CD4-positive, alpha-beta T cell treated with Interleukin-6 at 100 ng/mL for 8 hours (primary cell): ENCODE results near the gene OR56B4.
"Not testable (repeated sequence)": the region's sequence is repeated elsewhere in the genome, so short reads cannot be mapped to it uniquely, and the experiment has no call there.

Experiments
- DNase-seq: peaks from one replicate; pipeline ENCODE4 v3.0.0-alpha.2; 2020; ENCODE audit warnings: mixed read lengths, low spot score

OR56B4 gene

DNA sequence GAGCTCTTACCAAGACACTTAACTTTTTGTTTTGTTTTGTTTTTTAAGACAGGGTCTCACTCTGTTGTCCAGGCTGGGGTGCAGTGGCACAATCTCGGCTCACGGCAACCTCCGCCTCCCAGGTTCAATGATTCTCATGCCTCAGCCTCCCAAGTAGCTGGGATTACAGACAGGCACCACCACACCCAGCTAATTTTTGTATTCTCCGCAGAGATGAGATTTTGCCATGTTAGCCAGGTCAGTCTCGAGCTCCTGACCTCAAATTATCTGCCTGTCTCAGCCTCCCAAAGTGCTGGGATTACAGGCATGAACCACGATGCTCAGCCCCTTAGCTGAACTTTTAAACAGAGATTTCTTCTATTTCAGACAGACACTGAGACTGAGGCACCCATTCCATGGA, at the start of gene OR56B4:
Gene OR56B4, plus strand, starts transcription at position 301 of the 400 bp plus-strand sequence. Its CDS starts 95 bp downstream, at position 396.
- not testable (repeated sequence) for DNase-seq

DNA sequence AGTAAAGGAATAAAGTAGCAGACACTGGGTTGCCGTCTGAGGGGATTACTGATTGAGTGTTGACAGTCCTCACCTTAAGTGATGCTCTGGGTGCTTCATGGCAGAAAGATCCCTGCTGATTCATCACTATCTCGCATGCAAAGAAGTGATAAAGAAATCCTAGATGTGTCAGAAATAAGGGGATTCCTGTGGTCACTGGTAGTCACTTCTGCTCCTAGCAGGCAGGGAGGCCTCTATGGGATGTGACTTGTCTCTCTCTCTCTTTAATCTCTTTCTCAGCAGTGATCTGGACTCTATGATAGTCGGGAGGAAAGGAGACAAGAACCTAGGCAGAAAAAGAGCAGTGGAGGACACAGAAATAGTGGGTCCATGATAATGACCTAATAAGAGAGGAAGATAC, 46.0 kb upstream of the OR56B4 start:
- DNase-seq: no peak

GRCh38 chr11:6062691-6063358, 44.7 kb upstream of the OR56B4 start:
- DNase-seq: no peak

DNA sequence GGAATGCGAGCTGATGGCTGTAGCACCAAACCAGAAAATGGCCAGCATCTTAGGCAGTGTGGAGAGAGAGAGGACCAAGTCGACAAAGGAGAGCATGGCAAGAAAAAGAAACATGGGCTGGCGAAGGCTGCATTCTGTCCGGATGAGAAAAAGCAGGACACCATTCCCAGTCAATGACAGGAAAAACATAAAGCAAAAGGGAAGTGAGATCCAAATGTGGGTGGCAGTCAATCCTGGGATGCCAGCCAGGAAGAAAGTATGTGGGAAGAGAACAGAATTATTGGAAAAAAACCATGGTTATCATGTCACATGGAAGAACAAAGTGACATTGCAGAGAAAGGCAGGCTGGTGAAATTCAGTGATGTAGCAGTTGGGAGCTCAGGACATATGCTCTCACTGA, 40.0 kb upstream of the OR56B4 start:
- no peak for DNase-seq

- not testable (repeated sequence) for DNase-seq
These were observed 31.0 kb upstream of the OR56B4 start for GRCh38 chr11:6076443-6076842.

GRCh38 chr11:6077723-6078122, 29.8 kb upstream of the OR56B4 start:
- no peak for DNase-seq

- no peak for DNase-seq
These were observed 28.0 kb upstream of the OR56B4 start for GRCh38 chr11:6079463-6079862.

- DNase-seq: no peak
These were observed 24.4 kb upstream of the OR56B4 start for GRCh38 chr11:6083129-6083528.

GRCh38 chr11:6084587-6084986, 22.9 kb upstream of the OR56B4 start:
- DNase-seq: no peak

GRCh38 chr11:6094186-6094585, 13.3 kb upstream of the OR56B4 start:
- DNase-seq: no peak

DNA sequence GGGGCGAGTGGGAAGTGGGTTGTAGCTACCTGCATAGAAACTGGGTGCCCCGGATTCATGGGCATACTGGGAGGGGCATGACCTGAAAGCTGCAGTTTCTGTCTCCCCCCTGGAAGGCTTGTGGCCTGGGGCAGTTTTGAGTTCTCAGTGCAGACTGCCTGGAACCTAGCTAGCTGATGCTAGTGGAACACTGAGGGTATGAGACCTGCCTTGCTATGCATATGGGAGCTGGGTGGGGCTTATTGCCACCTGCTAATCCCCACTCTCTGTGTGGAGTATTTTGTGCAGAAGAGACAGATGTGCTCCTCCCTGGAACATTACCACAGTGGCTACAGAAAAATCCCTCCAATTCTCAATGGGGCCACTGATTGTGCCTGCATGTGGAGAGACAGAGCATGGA, 11.7 kb upstream of the OR56B4 start:
- DNase-seq: no peak

GRCh38 chr11:6096417-6096816, 11.1 kb upstream of the OR56B4 start:
- no peak for DNase-seq

- DNase-seq: no peak
These were observed 7.9 kb upstream of the OR56B4 start for GRCh38 chr11:6099577-6099976.

DNA sequence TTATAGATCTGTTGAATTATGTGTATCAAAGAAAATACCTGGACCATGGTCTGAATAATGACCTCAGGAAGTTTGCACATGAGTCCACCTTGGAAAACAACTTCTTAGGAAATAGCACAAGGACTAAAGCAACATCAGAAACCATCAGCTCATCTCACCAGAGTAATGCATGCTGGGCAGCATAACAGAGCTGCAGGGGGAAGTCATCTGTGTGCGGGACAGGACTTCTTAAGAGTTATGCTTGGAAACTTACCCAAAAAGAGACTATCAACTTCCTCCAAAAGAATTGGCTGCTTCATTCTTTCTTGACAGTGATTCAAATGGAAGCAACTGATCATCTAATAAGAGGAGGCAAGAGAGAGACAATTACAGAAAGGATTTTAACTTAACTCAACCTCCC, 2.5 kb downstream of the OR56B4 start:
- no peak for DNase-seq

DNA sequence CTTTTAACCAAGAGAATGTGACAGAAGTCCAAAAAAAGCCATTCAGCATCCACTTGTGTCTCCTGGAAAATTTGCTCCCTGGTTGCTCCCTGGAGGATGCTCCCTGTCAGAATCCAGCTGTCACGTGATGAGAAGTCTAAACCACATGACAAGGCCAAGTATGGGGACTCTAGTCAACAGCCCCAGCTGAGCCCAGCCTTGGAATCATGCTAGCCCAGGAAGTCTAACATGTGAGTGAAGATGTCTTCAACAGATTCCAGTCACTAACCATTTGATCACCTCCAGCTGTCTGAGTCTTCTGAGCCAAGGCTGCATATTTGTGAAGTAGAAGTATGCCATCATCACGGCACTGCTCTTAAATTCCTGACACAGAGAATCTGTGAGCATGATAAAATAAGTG, 4.2 kb downstream of the OR56B4 start:
- DNase-seq: no peak

- no peak for DNase-seq
These were observed 9.2 kb downstream of the OR56B4 start for GRCh38 chr11:6116638-6117037.

DNA sequence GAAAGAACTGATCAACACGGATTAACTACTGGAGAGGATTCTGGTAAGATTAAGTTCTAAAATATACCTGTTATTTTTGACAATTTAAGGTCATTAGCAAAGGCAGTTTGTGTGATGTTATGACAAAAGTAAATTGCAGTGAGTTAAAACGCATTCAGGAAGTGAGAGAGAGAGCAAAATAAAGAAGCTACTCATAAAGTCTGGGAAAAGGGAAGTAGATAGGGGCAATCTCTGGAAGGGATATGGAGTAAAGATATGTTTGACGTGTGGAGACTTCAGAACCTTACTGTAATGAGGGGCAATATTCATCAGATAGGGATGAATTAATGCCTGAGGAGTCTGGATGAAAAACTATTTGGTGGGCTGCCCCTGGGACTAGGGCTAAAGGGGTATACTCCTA, 16.8 kb downstream of the OR56B4 start:
- DNase-seq: no peak

DNA sequence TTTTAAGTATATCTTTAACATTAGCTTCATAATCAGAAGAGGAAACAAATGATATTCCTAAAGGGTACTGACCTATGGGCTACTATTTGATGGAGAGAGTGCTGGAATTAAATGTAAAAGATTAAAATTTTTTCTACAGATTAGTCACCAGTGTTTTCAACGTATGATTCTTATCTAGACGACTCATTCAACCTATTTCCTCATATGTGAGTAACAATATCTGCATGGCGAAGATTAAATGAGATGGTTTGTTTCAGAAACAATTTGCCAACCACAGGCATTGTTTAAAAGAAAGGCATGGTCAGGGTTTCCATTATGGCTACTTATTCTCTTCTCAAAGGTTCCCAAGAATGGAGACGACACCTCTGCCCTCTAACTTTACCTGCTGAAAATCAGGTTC, 20.4 kb downstream of the OR56B4 start:
- no peak for DNase-seq

DNA sequence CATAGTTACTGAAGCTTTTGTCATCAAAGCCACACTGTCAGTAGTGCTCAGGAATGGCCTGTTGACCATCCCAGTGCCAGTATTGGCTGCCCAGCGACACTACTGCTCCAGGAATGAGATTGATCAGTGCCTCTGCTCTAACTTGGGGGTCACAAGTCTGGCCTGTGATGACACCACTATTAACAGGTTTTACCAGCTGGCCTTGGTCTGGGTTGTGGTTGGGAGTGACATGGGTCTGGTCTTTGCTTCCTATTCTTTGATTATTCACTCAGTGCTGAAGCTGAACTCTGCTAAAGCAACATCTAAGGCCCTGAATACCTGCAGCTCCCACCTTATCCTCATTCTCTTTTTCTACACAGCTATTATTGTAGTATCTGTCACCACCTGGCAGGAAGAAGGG, 21.5 kb downstream of the OR56B4 start:
- no peak for DNase-seq

DNA sequence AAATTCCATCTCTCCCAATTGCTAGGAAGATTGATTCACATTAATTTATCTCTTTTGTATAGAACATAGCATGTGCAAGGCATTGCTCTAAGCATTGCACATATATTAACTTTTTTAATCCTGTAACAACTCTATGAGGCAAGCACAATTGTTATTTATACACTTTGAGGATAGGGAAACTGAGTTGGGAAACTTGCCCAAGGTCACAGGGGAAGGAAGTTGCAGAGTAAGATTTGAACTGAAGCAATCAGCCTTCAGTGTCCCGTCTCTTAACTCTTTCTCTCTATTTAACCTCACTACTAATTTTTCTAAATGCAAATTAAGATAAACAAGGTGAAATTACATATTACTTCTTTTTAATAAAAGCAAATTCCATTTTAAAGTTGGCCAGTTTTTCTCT, 22.2 kb downstream of the OR56B4 start:
- no peak for DNase-seq

DNA sequence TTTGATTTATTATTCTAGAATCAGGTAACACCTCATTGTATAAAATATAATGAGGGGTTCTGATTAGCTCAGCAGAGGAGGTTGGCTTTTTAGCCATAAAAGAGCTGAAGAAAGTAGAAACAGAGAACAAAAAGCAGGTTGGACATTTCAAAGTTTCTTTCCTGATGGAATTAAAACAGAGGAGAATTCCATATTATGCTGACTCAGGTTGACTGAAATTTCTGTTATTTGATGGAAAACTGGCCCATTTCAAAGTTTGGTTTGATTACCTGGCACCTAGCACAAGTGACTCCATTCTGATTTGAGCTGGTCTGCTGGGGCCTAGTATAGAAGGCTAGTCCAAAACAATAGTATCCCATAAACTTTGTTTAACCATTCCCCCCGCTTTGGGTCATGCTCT, 24.9 kb downstream of the OR56B4 start:
- DNase-seq: no peak

- DNase-seq: not testable (repeated sequence)
These were observed 28.5 kb downstream of the OR56B4 start for GRCh38 chr11:6135936-6136335.

DNA sequence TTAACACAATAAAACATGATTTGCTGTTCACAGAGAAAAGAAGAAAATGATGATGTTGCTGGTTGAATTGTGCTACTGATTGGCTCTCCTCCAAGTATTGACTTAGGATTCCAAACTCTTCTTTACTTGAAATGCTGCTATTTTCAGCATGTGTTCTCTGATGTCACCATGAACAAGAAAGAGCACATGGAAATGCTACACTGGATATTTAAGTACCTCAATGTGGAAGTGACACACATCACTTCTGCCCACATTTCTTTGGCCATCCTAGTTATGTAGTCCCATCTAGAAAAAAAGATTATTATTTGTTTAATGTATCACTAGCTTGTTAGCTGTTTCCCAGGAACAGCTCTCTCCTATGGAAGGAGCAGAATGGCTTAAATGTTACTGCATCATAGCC, 35.5 kb downstream of the OR56B4 start:
- DNase-seq: no peak

DNA sequence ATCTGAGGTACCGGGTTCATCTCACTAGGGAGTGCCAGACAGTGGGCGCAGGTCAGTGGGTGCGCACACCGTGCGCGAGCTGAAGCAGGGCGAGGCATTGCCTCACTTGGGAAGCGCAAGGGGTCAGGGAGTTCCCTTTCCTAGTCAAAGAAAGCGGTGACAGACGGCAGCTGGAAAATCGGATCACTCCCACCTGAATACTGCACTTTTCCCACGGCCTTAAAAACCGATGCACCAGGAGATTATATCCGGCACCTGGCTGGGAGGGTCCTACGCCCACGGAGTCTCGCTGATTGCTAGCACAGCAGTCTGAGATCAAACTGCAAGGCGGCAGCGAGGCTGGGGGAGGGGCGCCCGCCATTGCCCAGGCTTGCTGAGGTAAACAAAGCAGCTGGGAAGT, 36.3 kb downstream of the OR56B4 start:
- not testable (repeated sequence) for DNase-seq

DNA sequence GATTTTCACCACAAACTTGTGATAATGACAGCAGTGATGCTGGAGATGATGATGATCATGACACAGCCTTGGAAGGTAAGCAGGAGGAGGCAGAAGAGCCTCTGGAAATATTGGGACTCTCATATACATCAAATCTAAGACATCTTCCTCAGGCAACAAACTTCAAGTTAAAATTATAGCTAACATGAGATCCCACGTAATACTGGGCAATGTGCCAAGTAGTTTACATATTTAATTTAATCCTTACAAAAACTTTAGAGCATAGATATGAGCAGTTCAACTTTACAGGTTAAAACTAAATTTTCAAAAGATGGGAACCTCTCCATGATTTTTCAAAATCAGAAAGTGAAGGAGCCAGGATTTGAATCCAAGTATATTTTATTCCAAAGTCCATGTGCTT, 43.6 kb downstream of the OR56B4 start:
- DNase-seq: no peak
